GM19468 (cell line): Measurements from ENCODE around the gene WAC.
"Not testable (repeated sequence)": the region's sequence is repeated elsewhere in the genome, so short reads cannot be mapped to it uniquely, and the experiment has no call there.

Experiments
- ATAC-seq: cut with Tn5 transposase; IDR thresholded peaks from one replicate; pipeline ENCODE4 v1.9.1; 2021; ENCODE audit warnings: mild to moderate bottlenecking, moderate library complexity, moderate number of reproducible peaks; ENCODE audit not compliant: unreplicated experiment; ENCODE audit errors: extremely low read depth

WAC gene

DNA sequence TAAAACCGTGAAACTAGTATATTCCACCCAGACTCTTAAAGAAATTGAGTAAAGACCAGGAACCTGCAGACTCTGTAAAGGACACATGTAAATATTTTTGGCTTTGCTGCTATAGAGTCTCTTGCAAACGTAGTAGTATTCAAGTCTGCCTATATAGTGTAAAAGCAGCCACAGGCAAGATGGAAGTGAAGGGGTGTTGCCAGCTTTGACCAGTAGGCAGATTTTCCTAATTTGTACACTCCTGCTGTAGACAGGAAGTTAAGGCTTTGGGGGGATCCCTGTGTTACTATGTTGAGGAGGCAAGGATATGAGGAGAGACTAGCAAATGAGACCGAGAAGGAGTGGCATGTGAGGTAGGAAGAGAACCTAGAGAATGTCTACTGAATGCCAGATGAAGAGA lies 27.7 kb downstream of the WAC start:
- ATAC-seq, result no peak

DNA sequence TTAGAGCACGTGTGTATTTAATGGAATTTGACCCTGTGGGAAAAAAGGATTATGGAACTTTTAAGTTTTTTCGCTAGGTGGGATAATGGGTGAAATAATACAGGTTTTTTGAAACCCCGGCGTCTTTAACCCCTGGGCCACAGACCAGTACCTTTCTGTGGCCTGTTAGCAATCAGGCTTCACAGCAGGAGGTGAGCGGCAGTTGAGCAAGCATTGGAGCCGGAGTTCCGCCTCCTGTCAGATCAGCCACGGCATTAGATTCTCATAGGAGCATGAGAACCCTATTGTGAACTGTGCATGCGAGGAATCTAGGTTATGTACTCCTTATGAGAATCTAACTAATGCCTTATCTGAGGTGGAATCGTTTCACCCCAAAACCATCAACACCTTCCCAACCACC lies 28.6 kb downstream of the WAC start:
- no peak for ATAC-seq

DNA sequence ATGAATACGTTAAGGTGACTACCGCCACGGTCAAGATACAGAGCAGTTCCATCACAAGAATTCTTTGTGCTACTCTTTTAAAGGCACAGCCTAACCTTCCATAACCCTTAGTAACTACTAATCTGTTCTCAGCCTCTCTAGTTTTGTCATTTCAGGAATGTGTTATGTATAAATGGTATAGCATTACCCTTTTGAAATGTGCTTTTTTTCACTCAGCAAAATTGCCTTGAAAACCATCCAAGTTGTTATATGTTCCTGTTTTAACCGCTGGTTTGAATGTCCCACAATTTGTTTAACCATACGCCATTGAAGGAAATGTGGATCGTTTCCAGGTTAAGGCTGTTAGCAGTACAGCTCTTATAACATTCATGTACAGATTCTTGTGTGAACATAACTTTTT lies 32.0 kb downstream of the WAC start:
- ATAC-seq, result no peak

DNA sequence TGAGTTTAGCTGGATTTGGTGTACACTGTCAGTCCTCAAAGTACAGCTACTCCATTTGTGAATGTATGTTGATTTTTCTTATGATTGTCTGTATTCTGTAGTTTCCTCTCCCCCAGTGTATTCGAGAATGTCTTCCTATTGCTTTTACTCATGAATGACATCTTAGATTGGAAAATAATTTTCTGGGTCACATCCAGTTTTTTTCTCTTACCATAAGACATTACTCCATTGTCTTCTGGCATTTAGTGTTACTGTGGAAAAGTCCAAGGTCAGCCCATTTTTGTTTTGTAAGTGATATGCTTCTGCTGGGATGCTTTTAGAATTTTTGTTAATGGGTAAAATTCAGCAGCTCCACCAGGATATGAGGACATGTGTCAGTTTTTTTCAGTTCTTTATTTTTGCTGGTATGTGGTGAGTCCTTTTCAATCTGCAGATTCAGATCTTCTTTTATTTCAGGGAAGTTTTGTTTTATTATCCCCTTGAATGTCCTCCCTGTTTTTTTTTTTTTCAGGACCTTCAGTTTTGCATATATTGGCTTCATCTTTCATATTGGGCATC lies 33.6 kb downstream of the WAC start:
- no peak for ATAC-seq

DNA sequence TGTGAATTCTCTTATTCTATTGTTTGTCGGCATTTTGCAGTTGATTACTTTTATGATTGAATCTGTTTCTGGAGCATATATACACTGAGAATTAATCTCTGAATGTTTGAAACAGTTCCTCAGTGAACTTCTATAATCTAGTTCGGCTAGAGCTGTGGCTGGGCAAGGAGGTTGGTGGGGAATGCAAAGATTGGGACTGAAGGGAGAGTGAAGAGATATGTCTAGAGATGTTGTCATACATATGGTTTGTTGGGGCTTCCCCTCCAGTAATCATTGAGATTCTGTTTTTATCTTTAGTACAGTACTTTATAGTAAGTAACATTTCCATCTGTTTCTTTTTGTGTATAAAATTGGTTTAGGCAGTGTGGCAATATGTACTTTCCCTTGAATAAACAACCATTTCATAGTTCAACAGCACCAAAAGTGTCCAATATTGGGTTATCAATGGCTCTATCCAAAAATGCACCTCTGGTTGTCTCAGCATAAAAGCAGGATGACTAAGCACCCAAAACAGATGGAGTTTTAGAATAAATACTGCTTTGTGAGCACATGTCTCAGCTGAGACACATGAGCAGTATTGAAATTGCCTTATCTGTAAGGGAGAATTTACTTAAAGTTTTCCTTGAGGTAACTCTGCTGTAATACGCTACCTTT lies 36.7 kb downstream of the WAC start:
- ATAC-seq, result no peak

DNA sequence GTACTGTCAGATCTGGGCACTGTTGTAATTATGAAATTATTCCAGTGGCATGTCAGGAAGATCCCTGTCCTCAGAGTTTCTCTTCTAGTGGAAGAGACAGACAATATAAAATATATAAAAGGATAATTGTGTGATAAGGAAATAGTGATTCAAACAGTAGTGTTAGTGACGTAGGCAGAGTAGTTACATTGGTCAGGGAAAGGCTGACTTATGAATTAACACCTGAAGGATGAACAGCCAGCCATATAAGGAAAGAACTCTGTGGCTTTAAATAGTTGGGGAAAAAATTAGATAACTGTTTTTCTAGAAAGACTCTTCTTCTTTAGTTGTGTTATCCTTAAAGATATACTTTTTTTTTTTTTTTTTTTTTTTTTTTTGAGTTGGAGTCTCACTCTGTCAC lies 37.7 kb downstream of the WAC start:
- no peak for ATAC-seq

DNA sequence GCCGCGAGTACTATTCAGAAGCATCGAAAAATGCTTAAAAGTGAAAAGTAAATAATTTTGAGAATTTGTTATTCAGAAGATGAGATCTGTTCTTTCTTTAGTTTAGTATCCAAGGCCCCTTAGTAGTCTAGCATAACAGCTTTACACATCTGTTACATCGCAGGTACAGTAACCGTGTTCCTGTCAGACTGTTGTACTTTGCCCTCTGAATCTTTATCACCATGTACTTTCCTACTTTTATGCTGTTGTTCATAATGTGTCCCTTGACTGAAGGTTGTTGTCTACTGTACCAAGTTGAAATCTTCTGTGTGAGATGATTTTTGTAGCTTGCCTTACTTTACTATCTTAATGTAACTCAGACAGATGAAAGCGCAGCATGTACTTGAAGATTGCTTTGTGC lies 38.3 kb downstream of the WAC start:
- no peak for ATAC-seq

DNA sequence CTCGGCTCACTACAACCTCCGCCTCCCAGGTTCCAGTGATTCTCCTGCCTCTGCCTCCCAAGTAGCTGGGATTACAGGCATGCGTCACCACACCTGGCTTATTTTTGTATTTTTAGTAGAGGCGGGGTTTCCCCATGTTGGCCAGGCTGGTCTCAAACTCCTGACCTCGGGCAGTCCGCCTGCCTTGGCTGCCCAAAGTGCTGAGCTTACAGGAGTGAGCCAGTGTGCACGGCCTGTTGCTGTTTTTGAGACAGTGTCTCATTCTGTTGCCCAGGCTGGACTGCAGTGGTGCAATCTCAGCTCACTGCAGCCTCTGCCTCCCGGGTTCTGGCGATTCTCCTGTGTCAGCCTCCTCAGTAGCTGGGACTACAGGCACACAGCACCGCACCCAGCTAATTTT lies 41.3 kb downstream of the WAC start:
- not testable (repeated sequence) for ATAC-seq

DNA sequence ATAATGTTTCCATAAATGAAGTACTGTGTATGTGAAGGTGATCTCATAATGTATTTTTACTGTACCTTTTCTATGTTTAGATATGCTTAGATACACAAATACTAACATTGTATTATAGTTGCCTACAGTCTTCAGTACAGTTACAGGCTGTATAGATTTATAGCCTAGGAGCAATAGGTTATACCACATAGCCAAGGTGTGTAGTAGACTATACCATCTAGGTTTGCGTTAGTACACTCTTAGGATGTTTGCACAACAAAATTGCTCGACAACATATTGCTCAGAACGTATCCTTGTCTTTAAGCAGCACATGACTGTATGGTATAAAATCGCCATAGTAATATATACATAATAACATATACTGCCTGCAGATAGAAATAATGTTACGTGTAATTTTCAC lies 42.9 kb downstream of the WAC start:
- ATAC-seq, result no peak

DNA sequence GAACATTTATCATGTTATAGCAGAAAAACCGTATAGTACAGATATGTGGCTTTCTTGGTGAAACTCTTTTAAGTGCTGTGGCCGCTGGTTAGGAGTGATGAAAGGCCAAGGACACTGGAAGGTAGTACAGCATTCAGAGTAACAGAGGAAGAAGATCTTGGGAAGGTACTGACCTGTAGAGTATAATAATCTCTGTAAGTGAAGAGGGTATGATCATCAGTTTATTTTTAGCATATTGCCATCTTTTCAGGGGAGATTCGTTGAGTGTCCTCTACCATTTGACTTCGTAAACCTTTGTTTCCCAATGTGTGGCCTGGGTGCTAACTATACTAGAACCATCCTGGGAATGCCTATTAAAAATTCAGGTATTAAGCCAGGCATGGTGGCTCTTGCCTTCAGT lies 44.6 kb downstream of the WAC start:
- ATAC-seq, result no peak

DNA sequence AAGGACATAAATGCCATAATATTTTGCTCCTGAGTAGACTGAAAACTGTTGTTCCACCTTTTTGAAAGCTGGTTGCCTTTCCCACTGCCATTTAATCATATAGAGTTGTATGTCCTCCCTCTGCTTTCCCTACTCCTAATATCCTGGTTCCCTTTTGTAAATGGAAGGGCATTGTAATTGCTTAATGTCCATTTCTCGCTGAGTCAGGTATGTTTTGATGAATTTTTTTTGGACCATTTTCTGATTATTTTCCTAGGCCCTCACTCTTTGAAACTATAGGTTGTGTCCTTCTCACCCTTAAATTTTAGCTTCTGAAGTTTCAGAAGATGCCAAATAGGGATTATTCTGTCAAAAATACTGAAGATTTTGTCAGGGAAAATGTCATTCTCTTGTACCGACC lies 45.5 kb downstream of the WAC start:
- ATAC-seq, result no peak

DNA sequence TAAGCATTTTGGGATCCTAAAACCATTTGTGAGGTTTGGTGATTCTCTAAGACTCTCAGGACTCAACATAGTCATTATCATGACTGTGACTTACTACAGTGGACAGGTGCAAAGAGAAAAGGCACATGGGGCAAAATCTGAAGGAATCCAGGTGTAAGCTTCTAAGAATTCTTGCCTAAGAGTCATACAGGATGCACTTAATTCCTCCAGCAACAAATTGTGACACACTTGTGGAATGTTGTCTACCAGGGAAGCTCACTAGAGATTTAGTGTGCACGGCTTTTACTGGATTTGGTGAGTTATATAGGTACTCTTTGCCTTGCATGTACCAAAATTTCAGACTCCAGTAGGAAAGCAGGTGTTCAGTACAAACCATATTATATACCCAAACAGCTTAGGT lies 47.9 kb downstream of the WAC start:
- ATAC-seq, result no peak

DNA sequence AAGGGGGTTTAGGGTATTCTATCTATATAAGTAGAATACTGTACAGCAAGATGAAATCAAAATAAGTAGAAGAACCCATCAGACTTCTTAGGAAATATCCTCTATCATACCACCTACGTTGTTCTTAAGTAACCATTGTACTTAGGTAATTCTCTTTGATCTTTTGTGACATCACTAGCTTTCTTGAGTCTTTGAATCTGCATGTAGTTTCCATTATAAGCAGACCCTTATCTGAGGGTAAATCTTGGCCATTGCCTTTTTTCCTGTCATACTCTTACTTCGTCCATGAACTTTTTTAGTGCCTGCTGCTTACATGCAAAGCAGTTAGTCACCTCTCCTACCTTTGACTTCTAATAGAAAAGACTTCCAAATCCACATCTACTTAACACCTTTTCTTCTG lies 49.0 kb downstream of the WAC start:
- no peak for ATAC-seq

DNA sequence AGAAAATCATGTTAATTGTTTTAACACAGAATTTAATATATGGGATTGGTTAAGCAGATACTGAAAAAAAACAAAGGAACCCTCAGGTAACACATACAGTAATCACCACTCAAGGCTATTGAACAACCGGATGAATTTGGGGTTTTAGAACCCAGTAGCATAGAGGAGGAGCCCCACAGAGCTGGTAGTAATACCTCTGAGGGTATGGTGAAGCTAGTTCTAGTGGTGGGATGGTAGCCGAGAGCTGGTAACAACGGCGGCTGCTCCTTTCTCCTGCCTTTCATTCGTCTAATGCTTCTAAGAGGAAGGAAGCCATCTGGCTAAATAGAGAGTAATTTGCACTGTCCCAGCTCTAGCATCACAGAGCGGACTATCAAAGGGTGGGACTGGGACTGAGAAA lies 52.2 kb downstream of the WAC start:
- ATAC-seq, result no peak

DNA sequence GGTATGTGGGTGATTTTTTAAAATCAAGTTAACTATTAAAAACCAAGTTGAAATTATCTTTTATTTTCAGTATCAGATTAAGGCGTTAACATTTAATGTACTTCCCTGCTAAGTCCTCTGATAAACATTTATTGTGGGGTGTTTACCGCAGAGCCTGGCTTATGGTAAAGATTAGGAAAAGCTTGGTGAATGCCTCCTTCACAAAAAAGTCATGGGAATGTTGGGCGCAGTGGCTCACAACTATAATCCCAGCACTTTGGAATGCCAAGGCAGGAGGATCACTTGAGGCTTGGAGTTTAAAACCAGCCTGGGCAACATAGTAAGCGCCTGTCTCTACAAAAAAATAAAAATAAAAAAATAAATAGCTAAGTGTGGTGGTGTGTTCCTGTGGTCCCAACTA lies 53.3 kb downstream of the WAC start:
- ATAC-seq, result no peak

DNA sequence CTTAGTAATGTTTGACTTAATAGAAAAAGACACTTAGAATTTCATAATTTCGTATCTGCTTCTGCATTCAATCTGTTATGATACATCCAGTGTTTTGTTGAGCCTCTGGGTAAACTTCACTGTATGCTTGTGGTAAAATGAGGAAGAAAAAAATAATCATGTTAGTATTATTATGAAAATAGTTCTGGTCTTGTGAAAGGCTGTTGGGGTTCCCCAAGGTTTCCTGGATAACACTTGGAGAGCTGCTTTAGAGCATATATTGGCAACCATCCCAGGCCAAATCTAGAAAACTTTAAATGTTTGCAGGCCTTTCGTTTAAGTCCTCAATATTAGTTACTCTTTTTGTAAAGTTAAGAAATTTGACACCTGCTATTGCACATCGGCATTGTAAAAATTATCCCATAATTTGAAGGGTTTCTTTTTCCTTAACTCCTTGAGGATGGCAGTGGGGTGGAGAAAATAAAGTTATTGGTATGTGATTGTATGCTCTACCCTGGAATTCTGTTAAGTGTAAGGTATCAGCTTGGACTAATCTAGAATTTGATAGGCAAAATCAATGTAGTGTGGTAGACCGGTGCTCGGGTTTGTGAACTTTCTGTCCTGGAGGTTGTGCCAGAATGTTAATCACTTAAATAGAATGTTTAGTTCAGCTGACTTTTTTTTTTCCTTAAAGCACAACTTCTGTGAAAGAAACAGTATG lies 54.5 kb downstream of the WAC start:
- no peak for ATAC-seq

DNA sequence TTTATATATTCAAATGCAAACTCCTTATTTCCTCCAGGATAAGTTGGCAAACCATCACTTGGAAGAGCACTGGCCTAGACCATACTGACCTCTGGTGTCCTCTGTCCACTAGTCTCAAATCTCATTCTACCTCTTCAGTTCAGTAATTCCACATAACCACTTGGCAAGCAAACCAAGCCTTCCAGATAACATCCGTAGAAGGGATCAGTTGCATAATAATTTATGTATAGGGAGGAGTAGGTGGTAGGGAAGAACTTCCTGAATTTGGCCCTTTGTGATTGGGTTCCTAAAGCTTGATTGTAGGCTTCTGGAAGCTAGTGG lies 55.0 kb downstream of the WAC start:
- no peak for ATAC-seq

DNA sequence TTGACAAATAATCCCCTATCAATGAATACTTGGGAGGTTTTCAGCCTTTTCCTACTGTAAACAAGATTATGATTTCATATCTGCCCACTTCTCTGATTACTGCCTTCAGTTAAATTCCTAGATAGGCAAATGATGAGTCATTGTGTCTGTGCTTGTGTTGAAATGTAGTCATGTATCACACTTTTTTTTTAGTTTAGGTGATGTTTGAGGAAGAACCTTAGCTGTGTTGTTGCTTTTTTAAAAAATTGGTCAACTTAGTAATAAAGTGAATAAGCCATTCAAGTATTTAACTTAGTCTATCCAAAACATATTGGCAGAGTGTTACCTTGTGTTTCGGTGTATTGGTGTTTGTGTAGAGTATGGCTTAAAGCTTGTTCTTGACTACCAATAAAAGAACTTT lies 60.0 kb downstream of the WAC start:
- no peak for ATAC-seq

DNA sequence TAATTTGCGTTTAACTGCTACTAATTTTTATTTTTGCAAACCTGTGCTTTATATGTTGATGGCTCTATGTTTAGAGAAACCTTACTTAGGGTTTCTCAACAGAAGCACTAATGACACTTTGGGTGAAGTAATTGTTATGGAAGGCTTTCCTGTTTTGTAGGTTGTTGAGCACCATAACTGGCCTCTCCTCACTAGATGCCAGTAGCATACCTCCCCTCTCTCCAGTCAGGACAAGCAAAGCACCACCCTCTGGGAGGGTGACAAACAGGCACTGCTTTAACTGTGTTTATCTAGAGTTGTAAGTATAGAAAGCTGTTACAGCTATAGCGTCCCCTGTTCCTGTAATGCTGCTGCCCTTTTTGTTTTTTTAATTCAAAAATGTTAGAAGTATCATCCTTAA lies 60.9 kb downstream of the WAC start:
- ATAC-seq, result no peak

DNA sequence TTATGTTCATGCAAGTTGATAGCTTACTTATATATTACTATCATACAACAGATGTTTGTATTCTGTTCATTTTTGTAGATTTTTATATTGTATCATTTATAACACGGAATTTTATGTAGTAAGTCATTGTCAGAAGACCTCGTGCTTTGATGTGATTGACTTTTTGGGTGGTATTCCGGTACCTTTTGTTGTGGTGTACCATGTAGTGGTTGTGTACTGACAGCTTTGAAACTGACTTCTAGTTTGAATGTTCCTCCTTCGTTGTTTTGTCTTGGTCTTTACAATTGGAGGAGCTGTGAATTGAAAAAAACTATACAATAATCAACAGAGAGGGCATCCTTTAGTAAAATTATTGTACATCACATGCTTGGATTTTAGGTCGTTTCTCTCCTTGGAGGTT lies 61.5 kb downstream of the WAC start:
- ATAC-seq, result no peak

DNA sequence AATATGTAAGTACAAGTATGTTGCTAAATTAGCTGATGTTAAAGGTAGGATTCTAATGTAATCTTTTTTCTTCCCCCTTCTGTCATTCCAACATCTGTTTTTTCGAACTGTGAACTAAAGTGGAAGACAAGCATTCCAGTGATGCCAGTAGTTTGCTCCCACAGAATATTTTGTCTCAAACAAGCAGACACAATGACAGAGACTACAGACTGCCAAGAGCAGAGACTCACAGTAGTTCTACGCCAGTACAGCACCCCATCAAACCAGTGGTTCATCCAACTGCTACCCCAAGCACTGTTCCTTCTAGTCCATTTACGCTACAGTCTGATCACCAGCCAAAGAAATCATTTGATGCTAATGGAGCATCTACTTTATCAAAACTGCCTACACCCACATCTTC lies 62.7 kb downstream of the WAC start:
- ATAC-seq, result no peak

DNA sequence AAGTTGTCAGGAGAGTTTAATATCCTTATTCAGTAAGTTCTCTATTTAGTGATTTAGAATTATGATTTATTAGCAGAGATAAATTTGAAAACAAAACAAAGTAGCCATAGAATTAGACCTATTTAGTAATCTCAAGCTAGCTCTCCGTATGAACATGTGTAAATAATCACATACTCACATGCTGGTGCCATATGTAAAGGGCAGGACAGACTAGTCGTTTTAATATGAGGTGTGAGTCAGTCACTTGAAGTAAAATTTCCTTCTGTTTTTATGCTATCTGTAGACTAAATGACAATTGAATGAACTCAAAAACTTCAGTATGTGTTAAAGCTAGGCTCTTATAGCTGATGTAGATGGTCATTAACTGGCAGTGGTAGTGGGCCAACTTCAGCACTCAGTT lies 67.1 kb downstream of the WAC start:
- no peak for ATAC-seq
